NCI-H446 (cell line): Measurements from ENCODE around the gene MYCBP2.
"Not testable (repeated sequence)": the region's sequence is repeated elsewhere in the genome, so short reads cannot be mapped to it uniquely, and the experiment has no call there.

Source experiments
- DNase-seq, 2 experiments: peaks; one replicate each; lab custom pipeline; 2025; lab: John Stamatoyannopoulos, UW

MYCBP2 gene

GRCh38 chr13:77326905-77327604, at the start of gene MYCBP2:
MYCBP2 (minus strand) TSS chr13:77327094; CDS start chr13:77326775, 319 bp downstream.
- DNase-seq = peak; percentile 53 to 84

GRCh38 chr13:77375560-77376108, 48.7 kb upstream of the MYCBP2 start:
- DNase-seq = no peak

GRCh38 chr13:77374786-77375185, 47.9 kb upstream of the MYCBP2 start:
- peak in 1 of 2 experiments; percentile 3 for DNase-seq

- DNase-seq = no peak
These were observed 47.4 kb upstream of the MYCBP2 start for GRCh38 chr13:77374339-77374738.

- DNase-seq = no peak
These were observed 46.6 kb upstream of the MYCBP2 start for GRCh38 chr13:77373502-77373901.

GRCh38 chr13:77372275-77372674, 45.4 kb upstream of the MYCBP2 start:
- no peak for DNase-seq

- no peak for DNase-seq
These were observed 44.0 kb upstream of the MYCBP2 start for GRCh38 chr13:77370888-77371287.

GRCh38 chr13:77362166-77362565, 35.3 kb upstream of the MYCBP2 start:
- no peak for DNase-seq

GRCh38 chr13:77360032-77360685, 33.3 kb upstream of the MYCBP2 start:
- no peak for DNase-seq

- DNase-seq = no peak
These were observed 32.3 kb upstream of the MYCBP2 start for GRCh38 chr13:77359171-77359570.

- no peak for DNase-seq
These were observed 31.1 kb upstream of the MYCBP2 start for GRCh38 chr13:77358001-77358400.

GRCh38 chr13:77356155-77356554, 29.3 kb upstream of the MYCBP2 start:
- DNase-seq = no peak

GRCh38 chr13:77353995-77354394, 27.1 kb upstream of the MYCBP2 start:
- no peak for DNase-seq

GRCh38 chr13:77351315-77351714, 24.4 kb upstream of the MYCBP2 start:
- DNase-seq = peak in 1 of 2 experiments; percentile 33

GRCh38 chr13:77350811-77351210, 23.9 kb upstream of the MYCBP2 start:
- no peak for DNase-seq

GRCh38 chr13:77349365-77349764, 22.5 kb upstream of the MYCBP2 start:
- DNase-seq = no peak

- DNase-seq = not testable (repeated sequence)
These were observed 20.5 kb upstream of the MYCBP2 start for GRCh38 chr13:77347351-77347750.

GRCh38 chr13:77345150-77345780, 18.4 kb upstream of the MYCBP2 start:
- DNase-seq = no peak

- no peak for DNase-seq
These were observed 16.9 kb upstream of the MYCBP2 start for GRCh38 chr13:77343841-77344240.

GRCh38 chr13:77339408-77339807, 12.5 kb upstream of the MYCBP2 start:
- no peak for DNase-seq

GRCh38 chr13:77338961-77339401, 12.1 kb upstream of the MYCBP2 start:
- no peak for DNase-seq

GRCh38 chr13:77338329-77338728, 11.4 kb upstream of the MYCBP2 start:
- no peak for DNase-seq

- no peak for DNase-seq
These were observed 10.3 kb upstream of the MYCBP2 start for GRCh38 chr13:77337159-77337558.
